IMR-90 (cell line): ENCODE results near the gene RSPH10B2. TPM values are rescaled to one million over a fixed set of nuclear protein-coding genes. Genes with fewer than 3 reads are reported as not detected.

ENCODE experiments used
- ATAC-seq: fragments of 200-7000 bp; cut with Tn5 transposase; 2 replicates; pipeline ENCODE4 v1.9.1; 2020; ENCODE audit warnings: low read depth, mild to moderate bottlenecking, moderate library complexity
- BruUV-seq: library from RNA; stranded (reverse); fragments of 400-500 nt; replicated peaks from 2 replicates; lab custom pipeline; 2021; lab: Mats Ljungman, UMichigan
- CTCF ChIA-PET: fragments of 300-600 bp; formaldehyde crosslinking; extraction: SDS; loops from one replicate; lab custom pipeline; 2021; ENCODE audit warnings: antibody characterized with exemption; lab: Yijun Ruan, JAX
- POLR2A ChIA-PET: fragments of 300-600 bp; sonication (Branson Sonifier 250); formaldehyde crosslinking; loops from one replicate; lab custom pipeline; 2022; ENCODE audit warnings: antibody characterized with exemption; ENCODE audit not compliant: unreplicated experiment; lab: Charles Lee
- DNase-seq: peaks from one replicate; pipeline ENCODE4 v3.0.0; 2013
- H2AFZ ChIP-seq: replicated peaks from 2 replicates; pipeline ENCODE3; 2013; ENCODE audit warnings: low read length, mild to moderate bottlenecking; ENCODE audit not compliant: poor library complexity
- H2AK5ac ChIP-seq: 2 replicates; pipeline ENCODE4 v1.6.1; 2013; ENCODE audit warnings: low read depth, low read length, inconsistent platforms
- H2AK9ac ChIP-seq: replicated peaks from 2 replicates; pipeline ENCODE3; 2013; ENCODE audit warnings: mild to moderate bottlenecking, low read depth, low read length, moderate library complexity; ENCODE audit not compliant: poor library complexity
- H2BK120ac ChIP-seq: 2 replicates; pipeline ENCODE4 v1.6.1; 2013; ENCODE audit warnings: low read depth, low read length, inconsistent platforms
- H2BK15ac ChIP-seq: 3 replicates; pipeline ENCODE4 v1.6.1; 2013; ENCODE audit warnings: low read depth, low read length, inconsistent platforms
- H2BK20ac ChIP-seq: 2 replicates; pipeline ENCODE4 v1.6.1; 2013; ENCODE audit warnings: low read depth, mild to moderate bottlenecking, inconsistent platforms, low read length, moderate library complexity
- H2BK5ac ChIP-seq: 2 replicates; pipeline ENCODE4 v1.6.1; 2013; ENCODE audit warnings: mild to moderate bottlenecking, low read depth, low read length, inconsistent platforms; ENCODE audit not compliant: poor library complexity, severe bottlenecking
- H3K14ac ChIP-seq: replicated peaks from 2 replicates; pipeline ENCODE4 v1.6.1; 2013; ENCODE audit warnings: low read depth, low read length, inconsistent platforms
- H3K18ac ChIP-seq: 2 replicates; pipeline ENCODE4 v1.6.1; 2013; ENCODE audit warnings: low read depth, low read length, control low read depth
- H3K23ac ChIP-seq: 2 replicates; pipeline ENCODE4 v1.6.1; 2013; ENCODE audit warnings: low read depth, low read length, inconsistent platforms
- H3K27ac ChIP-seq: 2 replicates; pipeline ENCODE4 v1.5.1; 2013; ENCODE audit warnings: mild to moderate bottlenecking, control low read depth, low read length; ENCODE audit not compliant: insufficient read depth
- H3K27me3 ChIP-seq: 2 replicates; pipeline ENCODE4 v1.6.1; 2013; ENCODE audit warnings: low read length; ENCODE audit not compliant: control insufficient read depth, insufficient read depth
- H3K36me3 ChIP-seq: 2 replicates; pipeline ENCODE4 v1.6.1; 2013; ENCODE audit warnings: low read length, mixed read lengths; ENCODE audit not compliant: control insufficient read depth, insufficient read depth
- H3K4ac ChIP-seq: 2 replicates; pipeline ENCODE4 v1.6.1; 2013; ENCODE audit warnings: low read depth, low read length, inconsistent platforms
- H3K4me1 ChIP-seq: 2 replicates; pipeline ENCODE4 v1.6.1; 2013; ENCODE audit warnings: low read length, mixed read lengths; ENCODE audit not compliant: control insufficient read depth, insufficient read depth
- H3K4me2 ChIP-seq: 2 replicates; pipeline ENCODE4 v1.6.1; 2013; ENCODE audit warnings: low read depth, mild to moderate bottlenecking, control low read depth, low read length, moderate library complexity
- H3K4me3 ChIP-seq: 2 replicates; pipeline ENCODE4 v1.5.1; 2013; ENCODE audit warnings: low read depth, mild to moderate bottlenecking, control low read depth, low read length, moderate library complexity; ENCODE audit not compliant: insufficient read depth
- H3K56ac ChIP-seq: 2 replicates; pipeline ENCODE4 v1.6.1; 2013; ENCODE audit warnings: low read length, inconsistent platforms; ENCODE audit not compliant: insufficient read depth; ENCODE audit errors: extremely low read depth
- H3K79me1 ChIP-seq, 2 experiments: 2 replicates each; pipeline ENCODE4 v1.6.1; 2013; ENCODE audit warnings: low read length in 2 of 2, inconsistent platforms in 1 of 2, low read depth in 1 of 2
- H3K9ac ChIP-seq: 2 replicates; pipeline ENCODE4 v1.6.1; 2013; ENCODE audit warnings: low read depth, low read length, control low read depth
- H3K9me1 ChIP-seq: 2 replicates; pipeline ENCODE4 v1.6.1; 2013; ENCODE audit warnings: low read length, inconsistent platforms; ENCODE audit not compliant: insufficient read depth
- H3K9me3 ChIP-seq: 2 replicates; pipeline ENCODE4 v1.6.1; 2013; ENCODE audit warnings: low read length; ENCODE audit not compliant: control insufficient read depth, insufficient read depth
- H4K20me1 ChIP-seq: 2 replicates; pipeline ENCODE4 v1.6.1; 2013; ENCODE audit warnings: low read length, inconsistent platforms; ENCODE audit not compliant: insufficient read depth
- H4K5ac ChIP-seq: 2 replicates; pipeline ENCODE4 v1.6.1; 2013; ENCODE audit warnings: mild to moderate bottlenecking, low read depth, low read length, control low read depth
- H4K8ac ChIP-seq, 2 experiments: 2 replicates each; pipeline ENCODE4 v1.6.1; 2013; ENCODE audit warnings: low read depth in 2 of 2, low read length in 2 of 2, control low read depth in 1 of 2, inconsistent platforms in 1 of 2
- H4K91ac ChIP-seq: 2 replicates; pipeline ENCODE4 v1.6.1; 2013; ENCODE audit warnings: low read depth, low read length, inconsistent platforms; ENCODE audit not compliant: insufficient read depth
- BHLHE40 ChIP-seq: fragments of 150-350 bp; IDR thresholded peaks from 2 replicates; pipeline ENCODE4 v1.6.1; 2016; ENCODE audit warnings: mild to moderate bottlenecking, low read depth, low read length
- CEBPB ChIP-seq: IDR thresholded peaks from 2 replicates; pipeline ENCODE4 v1.6.1; 2012; ENCODE audit warnings: low read depth, low read length, improper control_type of control experiment
- CHD1 ChIP-seq: IDR thresholded peaks from 2 replicates; pipeline ENCODE4 v1.6.1; 2012; ENCODE audit warnings: low read depth, low read length, improper control_type of control experiment
- FOS ChIP-seq: fragments of 150-350 bp; IDR thresholded peaks from 2 replicates; pipeline ENCODE4 v1.6.1; 2016; ENCODE audit warnings: low read depth, low read length
- MAFK ChIP-seq: IDR thresholded peaks from 2 replicates; pipeline ENCODE4 v1.6.1; 2012; ENCODE audit warnings: low read depth, low read length, improper control_type of control experiment
- MAZ ChIP-seq: IDR thresholded peaks from 2 replicates; pipeline ENCODE4 v1.6.1; 2012; ENCODE audit warnings: low read depth, mild to moderate bottlenecking, low read length, improper control_type of control experiment, moderate library complexity, borderline replicate concordance
- MXI1 ChIP-seq: IDR thresholded peaks from 2 replicates; pipeline ENCODE4 v1.6.1; 2012; ENCODE audit warnings: low read depth, mild to moderate bottlenecking, low read length, moderate library complexity, borderline replicate concordance
- NFE2L2 ChIP-seq: fragments of 150-350 bp; IDR thresholded peaks from 2 replicates; pipeline ENCODE4 v1.6.1; 2016; ENCODE audit warnings: low read depth, mild to moderate bottlenecking, low read length
- POLR2A ChIP-seq: IDR thresholded peaks from 2 replicates; pipeline ENCODE4 v1.6.1; 2012; ENCODE audit warnings: mild to moderate bottlenecking, low read depth, low read length
- RAD21 ChIP-seq: IDR thresholded peaks from 2 replicates; pipeline ENCODE4 v1.6.1; 2012; ENCODE audit warnings: low read length, improper control_type of control experiment
- RCOR1 ChIP-seq: IDR thresholded peaks from 2 replicates; pipeline ENCODE4 v1.6.1; 2012; ENCODE audit warnings: mild to moderate bottlenecking, low read length, improper control_type of control experiment; ENCODE audit not compliant: insufficient replicate concordance
- RFX5 ChIP-seq: IDR thresholded peaks from 2 replicates; pipeline ENCODE4 v1.8.0; 2012; ENCODE audit warnings: low read depth, mild to moderate bottlenecking, low read length, moderate library complexity
- WGBS, 2 experiments: methylation state at CpG; one replicate each; pipeline versions ENCODE4 v1.1.5 to v1.1.7; 2013; ENCODE audit warnings: missing lambda C conversion rate in 2 of 2; ENCODE audit not compliant: insufficient read length in 1 of 2; ENCODE audit errors: extremely low coverage in 2 of 2; 5-methylcytosine and 5-hydroxymethylcytosine counted together
- dilution Hi-C: fragments of 300-500 bp; cut with HindIII; formaldehyde crosslinking; loops from one replicate; pipeline ENCODE4 v1.14.3; 2018; ENCODE audit warnings: low sequenced_read_pairs; ENCODE audit not compliant: unreplicated experiment
- in situ Hi-C: fragments of 300-500 bp; cut with MboI; formaldehyde crosslinking; loops from 3 replicates; pipeline ENCODE4 v1.14.3; 2019; ENCODE audit warnings: low sequenced_read_pairs, inconsistent platforms, mixed read lengths
- intact Hi-C: fragments of 100-400 bp; cut with micrococcal nuclease; formaldehyde crosslinking; loops from 2 replicates; pipeline ENCODE4 v1.10.0; 2022
- polyA plus RNA-seq, 3 experiments: library from polyadenylated mRNA; depleted of rRNA; stranded (reverse); fragments of >200 nt; gene quantifications; 2 replicates each; pipeline ENCODE4 v1.2.3, GENCODE V29; 2012; ENCODE audit warnings: low replicate concordance in 1 of 3
- total RNA-seq: library from RNA; depleted of rRNA; stranded (reverse); fragments of >200 nt; gene quantifications from 2 replicates; pipeline ENCODE4 v1.2.3, GENCODE V29; 2012
- TF ChIP-seq, protein P1 (sequence below): fragments of 150-350 bp; IDR thresholded peaks from 2 replicates; pipeline ENCODE4 v1.6.1; 2017; ENCODE audit warnings: mild to moderate bottlenecking, antibody characterized with exemption, low read length, low read depth
- TF ChIP-seq, protein P2 (sequence below): fragments of 150-350 bp; IDR thresholded peaks from 2 replicates; pipeline ENCODE4 v1.6.1; 2016; ENCODE audit warnings: low read depth, mild to moderate bottlenecking, low read length, moderate library complexity, borderline replicate concordance
- TF ChIP-seq, protein P3 (sequence below): conservative IDR thresholded peaks from 2 replicates; pipeline ENCODE4 v1.5.1; 2012; ENCODE audit warnings: mild to moderate bottlenecking, low read depth, low read length, improper control_type of control experiment

Gene RSPH10B2
- total and polyA plus RNA-seq, 2 of the 4 experiments (the other 2 are of a cell fraction): not detected

DNA sequence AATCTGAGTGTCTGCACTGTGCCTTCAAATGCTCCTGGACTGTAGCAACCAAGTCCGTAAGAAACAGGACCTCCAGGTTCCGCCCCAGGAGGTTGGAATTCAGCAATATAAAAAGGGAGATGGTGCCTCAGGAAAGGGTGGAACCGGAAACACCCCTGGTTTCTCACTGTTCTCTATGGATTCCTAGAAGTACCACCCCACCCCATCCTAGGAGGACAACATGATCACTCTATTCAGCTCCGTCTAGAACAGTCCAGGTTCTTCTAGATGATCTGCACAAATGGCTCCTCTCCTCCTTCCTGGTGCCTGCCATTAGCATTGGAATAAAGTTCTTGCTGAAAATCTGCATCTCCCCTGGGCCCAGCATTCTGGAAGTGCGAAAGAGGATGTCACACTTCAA, 39.5 kb upstream of the RSPH10B2 start:
- 40% methylated on average over 1 of the region's 5 CpGs; no CpG with 5 or more reads in 1 of the 2 experiments for WGBS, 2 experiments
- H2BK120ac ChIP-seq: no peak overlapping the region
- H3K27ac ChIP-seq: no peak overlapping the region
- H2BK5ac ChIP-seq: no peak overlapping the region
- ATAC-seq (no peak), DNase-seq (no peak)
- H4K5ac ChIP-seq: no peak overlapping the region
- no peak overlapping the region for H4K8ac ChIP-seq
- H3K56ac ChIP-seq: no peak overlapping the region
- no peaks in the 10 kb centered on the region for H3K36me3 ChIP-seq
- H3K18ac ChIP-seq: no peak overlapping the region
- H2BK15ac ChIP-seq: no peak overlapping the region
- no peak overlapping the region for H3K4me2 ChIP-seq
- H2AK5ac ChIP-seq: no peak overlapping the region
- CTCF ChIA-PET: no interaction called here
- no peak overlapping the region for H2BK20ac ChIP-seq
- intact Hi-C loops (no loop called here), in situ Hi-C loops (no loop called here), dilution Hi-C loops (no loop called here)
- BruUV-seq: no TSS peak
- no peaks in the 10 kb centered on the region for H3K79me1 ChIP-seq
- no peak overlapping the region for H3K4ac ChIP-seq
- no peaks in the 10 kb centered on the region; the same call in 1 of the 2 replicates for H3K9me3 ChIP-seq
- H3K4me3 ChIP-seq: no peak overlapping the region
- no peaks in the 10 kb centered on the region for H3K4me1 ChIP-seq
- no peaks in the 10 kb centered on the region for H3K9me1 ChIP-seq
- H3K23ac ChIP-seq: no peak overlapping the region
- TF ChIP-seq CEBPB: no peak
- TF ChIP-seq, protein P1, sequence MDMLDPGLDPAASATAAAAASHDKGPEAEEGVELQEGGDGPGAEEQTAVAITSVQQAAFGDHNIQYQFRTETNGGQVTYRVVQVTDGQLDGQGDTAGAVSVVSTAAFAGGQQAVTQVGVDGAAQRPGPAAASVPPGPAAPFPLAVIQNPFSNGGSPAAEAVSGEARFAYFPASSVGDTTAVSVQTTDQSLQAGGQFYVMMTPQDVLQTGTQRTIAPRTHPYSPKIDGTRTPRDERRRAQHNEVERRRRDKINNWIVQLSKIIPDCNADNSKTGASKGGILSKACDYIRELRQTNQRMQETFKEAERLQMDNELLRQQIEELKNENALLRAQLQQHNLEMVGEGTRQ: no peak
- no peak for TF ChIP-seq FOS
- no peak for TF ChIP-seq BHLHE40
- no peak for TF ChIP-seq MAFK
- TF ChIP-seq CHD1: no peak
- TF ChIP-seq RAD21: no peak
- no peak for TF ChIP-seq RFX5
- TF ChIP-seq MXI1: no peak
- TF ChIP-seq, protein P2, sequence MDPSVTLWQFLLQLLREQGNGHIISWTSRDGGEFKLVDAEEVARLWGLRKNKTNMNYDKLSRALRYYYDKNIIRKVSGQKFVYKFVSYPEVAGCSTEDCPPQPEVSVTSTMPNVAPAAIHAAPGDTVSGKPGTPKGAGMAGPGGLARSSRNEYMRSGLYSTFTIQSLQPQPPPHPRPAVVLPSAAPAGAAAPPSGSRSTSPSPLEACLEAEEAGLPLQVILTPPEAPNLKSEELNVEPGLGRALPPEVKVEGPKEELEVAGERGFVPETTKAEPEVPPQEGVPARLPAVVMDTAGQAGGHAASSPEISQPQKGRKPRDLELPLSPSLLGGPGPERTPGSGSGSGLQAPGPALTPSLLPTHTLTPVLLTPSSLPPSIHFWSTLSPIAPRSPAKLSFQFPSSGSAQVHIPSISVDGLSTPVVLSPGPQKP: no peak
- TF ChIP-seq POLR2A: no peak
- TF ChIP-seq RCOR1: no peak
- TF ChIP-seq, protein P3, sequence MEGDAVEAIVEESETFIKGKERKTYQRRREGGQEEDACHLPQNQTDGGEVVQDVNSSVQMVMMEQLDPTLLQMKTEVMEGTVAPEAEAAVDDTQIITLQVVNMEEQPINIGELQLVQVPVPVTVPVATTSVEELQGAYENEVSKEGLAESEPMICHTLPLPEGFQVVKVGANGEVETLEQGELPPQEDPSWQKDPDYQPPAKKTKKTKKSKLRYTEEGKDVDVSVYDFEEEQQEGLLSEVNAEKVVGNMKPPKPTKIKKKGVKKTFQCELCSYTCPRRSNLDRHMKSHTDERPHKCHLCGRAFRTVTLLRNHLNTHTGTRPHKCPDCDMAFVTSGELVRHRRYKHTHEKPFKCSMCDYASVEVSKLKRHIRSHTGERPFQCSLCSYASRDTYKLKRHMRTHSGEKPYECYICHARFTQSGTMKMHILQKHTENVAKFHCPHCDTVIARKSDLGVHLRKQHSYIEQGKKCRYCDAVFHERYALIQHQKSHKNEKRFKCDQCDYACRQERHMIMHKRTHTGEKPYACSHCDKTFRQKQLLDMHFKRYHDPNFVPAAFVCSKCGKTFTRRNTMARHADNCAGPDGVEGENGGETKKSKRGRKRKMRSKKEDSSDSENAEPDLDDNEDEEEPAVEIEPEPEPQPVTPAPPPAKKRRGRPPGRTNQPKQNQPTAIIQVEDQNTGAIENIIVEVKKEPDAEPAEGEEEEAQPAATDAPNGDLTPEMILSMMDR: no peak
- TF ChIP-seq NFE2L2: no peak
- TF ChIP-seq MAZ: no peak
- H3K14ac ChIP-seq: no peak overlapping the region
- H3K9ac ChIP-seq: no peak overlapping the region
- peaks cover 5% of the 10 kb centered on the region; the same call in 1 of the 2 replicates for H3K27me3 ChIP-seq
- no peak overlapping the region for H4K91ac ChIP-seq
- no peak overlapping the region for H2AFZ ChIP-seq
- H4K20me1 ChIP-seq: no peaks in the 10 kb centered on the region
- no peak overlapping the region for H2AK9ac ChIP-seq
- POLR2A ChIA-PET: no interaction called here
